ENCODE data around the gene PTPRN. TPM values are rescaled to one million over a fixed set of nuclear protein-coding genes. Genes with fewer than 3 reads are reported as not detected.

Gene PTPRN
- total and polyA plus RNA-seq, 9 of the 15 experiments (the other 6 are each of a cell fraction or from before 2014, with no cell fraction given), result 0.15 to 2.4 (median 0.43) TPM; not detected in 1

GRCh38 chr2:219253753-219254589, 55.2 kb downstream of the PTPRN start, which contains the start of gene TUBA4A (continued):
- no peak for TF ChIP-seq MECOM (CRISPR knock-in tag; IDR thresholded peaks at IDR 0.05)
- no peak for TF ChIP-seq RBM15 (IDR thresholded peaks at IDR 0.05; ENCODE audit: insufficient read depth, low read length)
- no peak for TF ChIP-seq FOXK2 (conservative IDR thresholded peaks at IDR 0.05 in 1 of 2, IDR thresholded peaks at IDR 0.05 in 1 of 2; ENCODE audit: low read depth in 2 of 2)
- no peak for TF ChIP-seq GABPB2 (CRISPR knock-in tag; conservative IDR thresholded peaks at IDR 0.05)
- TF ChIP-seq ELK1 (CRISPR knock-in tag; IDR thresholded peaks at IDR 0.05), result no peak
- no peak for TF ChIP-seq NBN (IDR thresholded peaks at IDR 0.05; ENCODE audit: low read depth)
- no peak for TF ChIP-seq ZNF398 (CRISPR knock-in tag; IDR thresholded peaks at IDR 0.05)
- TF ChIP-seq HIVEP1 (CRISPR knock-in tag; IDR thresholded peaks at IDR 0.05), result no peak
- TF ChIP-seq ZNF212 (CRISPR knock-in tag; IDR thresholded peaks at IDR 0.05), result no peak
- TF ChIP-seq ZEB2 (IDR thresholded peaks at IDR 0.05), result peak; percentile 80
- TF ChIP-seq ATF4 (CRISPR knock-in tag; IDR thresholded peaks at IDR 0.05), result no peak
- TF ChIP-seq ZBTB17 (CRISPR knock-in tag; IDR thresholded peaks at IDR 0.05), result no peak
- TF ChIP-seq NRF1 (conservative IDR thresholded peaks at IDR 0.05 in 1 of 2, IDR thresholded peaks at IDR 0.05 in 1 of 2), result peak; percentile 71 to 77
- TF ChIP-seq ZNF175 (CRISPR knock-in tag; IDR thresholded peaks at IDR 0.05; ENCODE audit: low read depth), result no peak
- TF ChIP-seq AFF4 (CRISPR knock-in tag; IDR thresholded peaks at IDR 0.05), result no peak
- TF ChIP-seq MIER1 (IDR thresholded peaks at IDR 0.05; ENCODE audit: low read depth), result no peak
